Body of pancreas (tissue), 4 donors: ENCODE data around the gene PEDS1. TPM values are rescaled to one million over a fixed set of nuclear protein-coding genes. Genes with fewer than 3 reads are reported as not detected.
"Not testable (repeated sequence)": the region's sequence is repeated elsewhere in the genome, so short reads cannot be mapped to it uniquely, and the experiment has no call there.

Source experiments
- ATAC-seq: fragments of 150-250 bp; one replicate; pipeline ENCODE4 v1.9.1; 2016
- DNase-seq, 4 donors: peaks; one replicate each; pipeline ENCODE4 v3.0.0-alpha.2; 2019
- H3K27ac ChIP-seq, 4 donors: fragments of 200-600 bp; sonication (generic); 1 replicate in 3 of 4; 2 replicates in 1 of 4; pipeline versions ENCODE4 v1.5.1 to v1.6.1; 2016 to 2019; ENCODE audit warnings: mild to moderate bottlenecking in 1 of 4, mixed read lengths in 1 of 4, moderate library complexity in 1 of 4
- H3K27me3 ChIP-seq, 2 donors: fragments of 200-600 bp; sonication (generic); one replicate each; pipeline ENCODE4 v1.6.0; 2016; ENCODE audit warnings: mild to moderate bottlenecking in 1 of 2
- H3K36me3 ChIP-seq, 2 donors: fragments of 200-600 bp; sonication (generic); replicated peaks in 1 of 2; 2 replicates each; pipeline ENCODE4 v1.5.1; 2016; ENCODE audit warnings: low read depth in 2 of 2; ENCODE audit not compliant: insufficient read depth in 1 of 2
- H3K4me1 ChIP-seq: fragments of 200-600 bp; sonication (generic); one replicate; pipeline ENCODE4 v1.6.0; 2016
- H3K4me3 ChIP-seq, 2 donors: fragments of 200-600 bp; sonication (generic); 1 replicate in 1 of 2; 2 replicates in 1 of 2; pipeline ENCODE4 v1.5.1; 2016 to 2019
- H3K9me3 ChIP-seq, 3 donors: fragments of 200-600 bp; sonication (generic); 1 replicate in 2 of 3; 2 replicates in 1 of 3; pipeline ENCODE4 v1.5.1; 2016
- POLR2A ChIP-seq, 3 donors: fragments of 450-650 bp; IDR thresholded peaks; one replicate each; pipeline ENCODE4 v1.6.1; 2016; ENCODE audit warnings: antibody characterized with exemption in 3 of 3, mild to moderate bottlenecking in 2 of 3
- WGBS, 2 donors: methylation state at CpG; one replicate each; pipeline ENCODE4 v1.1.5; 2017; 5-methylcytosine and 5-hydroxymethylcytosine counted together
- intact Hi-C: fragments of 100-400 bp; cut with DNase I; formaldehyde crosslinking; loops from one replicate; pipeline ENCODE4 v1.15.1; 2023
- total RNA-seq, 2 donors: library from RNA; depleted of rRNA; stranded (reverse); fragments of >200 nt; gene quantifications; one replicate each; pipeline ENCODE4 v1.1.0, GENCODE V29; 2016
- TF ChIP-seq, protein P1 (sequence below), 7 experiments: fragments of 450-650 bp in 4 of 7; fragments of 200-600 bp in 3 of 7; sonication (generic) in 3 of 7; IDR thresholded peaks; one replicate each; pipeline ENCODE4 v1.5.1; 2016 to 2019; ENCODE audit warnings: antibody characterized with exemption in 7 of 7

Gene PEDS1
- total RNA-seq, 2 donors from 2014 or later: 9.1 to 9.6 TPM

DNA sequence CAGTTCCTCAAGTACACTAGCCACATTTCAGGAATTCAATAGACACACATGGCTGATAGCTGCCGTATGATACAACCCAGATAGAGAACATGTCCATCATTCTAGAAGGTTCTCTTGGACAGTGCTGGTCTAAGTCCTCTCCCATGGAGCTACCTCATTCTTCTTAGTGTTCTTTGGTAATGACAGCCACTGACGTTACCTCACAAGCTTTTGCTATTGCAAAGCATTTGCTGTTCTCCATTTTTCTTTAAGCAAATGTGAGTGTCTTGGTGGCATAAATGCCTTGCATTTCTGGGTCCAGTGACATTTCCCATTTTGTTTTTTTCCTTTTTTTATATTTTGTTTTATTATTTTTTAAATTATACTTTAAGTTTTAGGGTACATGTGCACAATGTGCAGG is 28.8 kb upstream of the PEDS1 start:
- TF ChIP-seq, protein P1, sequence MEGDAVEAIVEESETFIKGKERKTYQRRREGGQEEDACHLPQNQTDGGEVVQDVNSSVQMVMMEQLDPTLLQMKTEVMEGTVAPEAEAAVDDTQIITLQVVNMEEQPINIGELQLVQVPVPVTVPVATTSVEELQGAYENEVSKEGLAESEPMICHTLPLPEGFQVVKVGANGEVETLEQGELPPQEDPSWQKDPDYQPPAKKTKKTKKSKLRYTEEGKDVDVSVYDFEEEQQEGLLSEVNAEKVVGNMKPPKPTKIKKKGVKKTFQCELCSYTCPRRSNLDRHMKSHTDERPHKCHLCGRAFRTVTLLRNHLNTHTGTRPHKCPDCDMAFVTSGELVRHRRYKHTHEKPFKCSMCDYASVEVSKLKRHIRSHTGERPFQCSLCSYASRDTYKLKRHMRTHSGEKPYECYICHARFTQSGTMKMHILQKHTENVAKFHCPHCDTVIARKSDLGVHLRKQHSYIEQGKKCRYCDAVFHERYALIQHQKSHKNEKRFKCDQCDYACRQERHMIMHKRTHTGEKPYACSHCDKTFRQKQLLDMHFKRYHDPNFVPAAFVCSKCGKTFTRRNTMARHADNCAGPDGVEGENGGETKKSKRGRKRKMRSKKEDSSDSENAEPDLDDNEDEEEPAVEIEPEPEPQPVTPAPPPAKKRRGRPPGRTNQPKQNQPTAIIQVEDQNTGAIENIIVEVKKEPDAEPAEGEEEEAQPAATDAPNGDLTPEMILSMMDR (IDR thresholded peaks at IDR 0.05): no peak
- TF ChIP-seq POLR2A (IDR thresholded peaks at IDR 0.05): no peak
- DNase-seq (no peak), ATAC-seq (no peak)
- 59 to 71% methylated on average over 2 of the region's 2 CpGs for WGBS, 2 donors
- H3K4me3 ChIP-seq: no peak overlapping the region
- no peak overlapping the region for H3K27ac ChIP-seq
- peaks cover 2% of the 10 kb centered on the region for H3K4me1 ChIP-seq
- H3K27me3 ChIP-seq: no peaks in the 10 kb centered on the region
- no peaks in the 10 kb centered on the region for H3K36me3 ChIP-seq
- intact Hi-C loops: no loop called here
- H3K9me3 ChIP-seq: no peaks in the 10 kb centered on the region

DNA sequence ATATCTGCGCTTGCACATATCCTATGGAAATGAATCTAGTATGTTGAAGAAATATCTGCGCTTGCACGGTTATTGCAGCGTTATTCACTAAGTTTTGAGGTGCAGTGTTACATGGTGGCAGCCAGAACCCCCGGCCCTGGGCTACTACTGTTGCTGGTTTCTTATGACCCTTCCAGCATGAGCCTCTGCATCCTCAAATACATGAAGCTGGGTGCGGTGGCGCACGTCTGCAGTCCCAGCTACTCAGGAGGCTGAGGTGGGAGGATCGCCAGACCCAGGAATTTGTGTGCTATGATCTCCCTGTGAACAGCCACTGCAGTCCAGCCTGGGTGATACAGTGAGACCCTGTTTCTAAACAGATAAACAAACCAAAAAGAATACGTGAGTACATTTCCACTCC is 27.8 kb upstream of the PEDS1 start:
- no peaks in the 10 kb centered on the region for H3K9me3 ChIP-seq
- no peak overlapping the region for H3K27ac ChIP-seq
- no peaks in the 10 kb centered on the region for H3K27me3 ChIP-seq
- no peaks in the 10 kb centered on the region for H3K4me1 ChIP-seq
- ATAC-seq: no peak
- no peak overlapping the region for H3K4me3 ChIP-seq
- intact Hi-C loops: no loop called here
- TF ChIP-seq POLR2A (IDR thresholded peaks at IDR 0.05): no peak
- TF ChIP-seq, protein P1 (IDR thresholded peaks at IDR 0.05): no peak
- no peaks in the 10 kb centered on the region for H3K36me3 ChIP-seq
- 88 to 92% methylated on average over 7 to 10 of the region's 10 CpGs for WGBS, 2 donors
- DNase-seq: no peak

DNA sequence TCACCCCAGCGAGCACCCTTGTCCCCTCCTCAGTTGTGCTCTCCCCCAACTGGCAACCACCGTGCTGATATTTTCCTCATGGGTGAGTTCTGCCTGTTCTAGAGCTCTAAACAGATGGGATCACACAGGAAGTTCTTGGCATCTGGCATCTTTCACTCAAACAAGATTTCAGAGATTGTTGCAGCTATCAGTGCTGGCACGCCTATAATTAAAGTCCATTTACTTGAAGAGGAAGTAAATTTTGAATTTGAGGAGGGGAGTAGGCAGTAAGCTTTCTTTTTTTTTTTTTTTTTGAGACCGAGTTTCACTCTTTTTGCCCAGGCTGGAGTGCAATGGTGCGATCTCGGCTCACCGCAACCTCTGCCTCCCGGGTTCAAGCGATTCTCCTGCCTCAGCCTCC is 25.1 kb upstream of the PEDS1 start:
- H3K4me3 ChIP-seq, intact Hi-C loops, H3K27me3 ChIP-seq, DNase-seq, ATAC-seq, H3K4me1 ChIP-seq, H3K27ac ChIP-seq, H3K36me3 ChIP-seq, H3K9me3 ChIP-seq: not testable (repeated sequence)
- 83 to 87% methylated on average over 9 of the region's 9 CpGs for WGBS, 2 donors

DNA sequence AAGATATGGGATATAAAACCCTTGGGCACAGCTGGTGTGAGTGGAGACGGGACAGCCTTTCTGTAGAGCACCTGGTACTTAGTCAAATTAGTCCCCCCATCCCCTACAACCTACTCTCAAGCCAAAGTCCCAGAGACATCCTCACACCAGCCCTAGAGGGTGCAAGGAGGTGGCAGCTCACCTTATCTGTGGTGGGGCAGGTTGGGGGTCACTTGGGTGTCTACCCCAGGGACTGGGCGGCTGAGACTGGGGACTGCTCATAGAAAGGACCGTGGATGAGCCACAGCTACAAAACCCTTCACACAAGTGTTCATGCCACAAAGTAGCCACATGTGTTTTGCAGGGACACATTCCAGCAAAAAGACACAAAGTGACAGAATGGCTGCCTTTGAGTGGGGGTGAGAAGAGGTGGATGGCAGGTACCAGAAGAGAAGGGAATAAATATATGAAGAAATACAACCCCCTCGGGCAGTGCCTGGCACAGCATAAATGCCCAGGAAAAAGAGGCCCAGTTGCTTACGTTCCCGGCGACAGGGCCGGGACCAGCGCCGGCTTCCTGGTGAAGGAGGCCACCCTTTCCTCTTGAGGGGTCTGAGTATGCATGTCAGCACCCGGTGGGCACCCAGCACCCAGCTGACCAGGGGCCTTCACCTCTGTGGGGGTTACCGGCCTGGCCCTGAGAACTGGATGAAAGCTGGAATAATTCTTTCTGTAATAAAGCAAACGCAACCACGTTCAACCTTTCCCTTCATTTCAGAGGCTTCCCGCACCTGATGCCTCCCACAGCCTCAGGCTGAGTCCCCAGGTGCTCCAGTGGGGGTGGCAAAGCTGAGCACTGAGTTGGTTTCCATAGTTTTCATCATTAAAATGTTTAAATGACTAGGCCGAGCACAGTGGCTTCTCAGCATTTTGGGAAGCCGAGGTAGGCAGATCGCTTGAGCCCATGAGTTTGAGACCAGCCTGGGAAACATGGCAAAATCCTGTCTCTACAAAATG is 22.7 kb upstream of the PEDS1 start:
- H3K4me3 ChIP-seq: no peak overlapping the region
- ATAC-seq (no peak), DNase-seq (no peak)
- WGBS, 2 donors: 90 to 92% methylated on average over 11 to 18 of the region's 18 CpGs
- H3K9me3 ChIP-seq: no peaks in the 10 kb centered on the region
- TF ChIP-seq, protein P1 (IDR thresholded peaks at IDR 0.05): no peak
- TF ChIP-seq POLR2A (IDR thresholded peaks at IDR 0.05): no peak
- H3K27me3 ChIP-seq: no peaks in the 10 kb centered on the region
- no peak overlapping the region for H3K27ac ChIP-seq
- peaks cover 17% of the 10 kb centered on the region for H3K4me1 ChIP-seq
- H3K36me3 ChIP-seq: no peaks in the 10 kb centered on the region
- intact Hi-C loops: loop anchor here (2.0 kb wide), 1 partner anchor 55 kb away; no protein-coding TSS in a partner anchor

DNA sequence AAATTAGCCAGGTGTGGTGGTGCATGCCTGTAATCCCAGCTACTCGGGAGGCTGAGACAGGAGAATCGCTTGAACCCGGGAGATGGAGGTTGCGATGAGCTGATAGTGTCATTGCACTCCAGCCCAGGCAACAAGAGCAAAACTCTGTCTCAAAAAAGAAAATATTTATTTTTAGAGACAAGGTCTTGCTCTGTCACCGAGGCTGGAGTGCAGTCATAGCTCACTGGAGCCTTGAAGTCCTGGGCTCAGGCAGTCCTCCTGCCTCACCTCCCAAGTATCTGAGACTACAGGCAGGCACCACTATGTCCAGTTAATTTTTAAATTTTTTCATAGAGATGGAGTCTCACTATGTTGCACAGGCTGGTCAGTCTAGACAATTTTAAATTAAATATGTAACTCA is 20.9 kb upstream of the PEDS1 start:
- H3K4me1 ChIP-seq: peaks cover 17% of the 10 kb centered on the region
- no peak for TF ChIP-seq POLR2A (IDR thresholded peaks at IDR 0.05)
- TF ChIP-seq, protein P1 (IDR thresholded peaks at IDR 0.05): no peak
- intact Hi-C loops: loop anchor here (2.0 kb wide), 1 partner anchor 54 kb away; no protein-coding TSS in a partner anchor
- H3K4me3 ChIP-seq: no peak overlapping the region
- ATAC-seq (no peak), DNase-seq (no peak)
- WGBS, 2 donors: 78 to 90% methylated on average over 5 of the region's 5 CpGs
- H3K27ac ChIP-seq: no peak overlapping the region
- H3K36me3 ChIP-seq: no peaks in the 10 kb centered on the region
- no peaks in the 10 kb centered on the region for H3K27me3 ChIP-seq
- no peaks in the 10 kb centered on the region for H3K9me3 ChIP-seq
